ENCODE results near the gene PTPN4.
A peak's percentile ranks its signal among the peaks of the same experiment; 100 is the strongest.

The PTPN4 gene, protein sequence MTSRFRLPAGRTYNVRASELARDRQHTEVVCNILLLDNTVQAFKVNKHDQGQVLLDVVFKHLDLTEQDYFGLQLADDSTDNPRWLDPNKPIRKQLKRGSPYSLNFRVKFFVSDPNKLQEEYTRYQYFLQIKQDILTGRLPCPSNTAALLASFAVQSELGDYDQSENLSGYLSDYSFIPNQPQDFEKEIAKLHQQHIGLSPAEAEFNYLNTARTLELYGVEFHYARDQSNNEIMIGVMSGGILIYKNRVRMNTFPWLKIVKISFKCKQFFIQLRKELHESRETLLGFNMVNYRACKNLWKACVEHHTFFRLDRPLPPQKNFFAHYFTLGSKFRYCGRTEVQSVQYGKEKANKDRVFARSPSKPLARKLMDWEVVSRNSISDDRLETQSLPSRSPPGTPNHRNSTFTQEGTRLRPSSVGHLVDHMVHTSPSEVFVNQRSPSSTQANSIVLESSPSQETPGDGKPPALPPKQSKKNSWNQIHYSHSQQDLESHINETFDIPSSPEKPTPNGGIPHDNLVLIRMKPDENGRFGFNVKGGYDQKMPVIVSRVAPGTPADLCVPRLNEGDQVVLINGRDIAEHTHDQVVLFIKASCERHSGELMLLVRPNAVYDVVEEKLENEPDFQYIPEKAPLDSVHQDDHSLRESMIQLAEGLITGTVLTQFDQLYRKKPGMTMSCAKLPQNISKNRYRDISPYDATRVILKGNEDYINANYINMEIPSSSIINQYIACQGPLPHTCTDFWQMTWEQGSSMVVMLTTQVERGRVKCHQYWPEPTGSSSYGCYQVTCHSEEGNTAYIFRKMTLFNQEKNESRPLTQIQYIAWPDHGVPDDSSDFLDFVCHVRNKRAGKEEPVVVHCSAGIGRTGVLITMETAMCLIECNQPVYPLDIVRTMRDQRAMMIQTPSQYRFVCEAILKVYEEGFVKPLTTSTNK

DNA sequence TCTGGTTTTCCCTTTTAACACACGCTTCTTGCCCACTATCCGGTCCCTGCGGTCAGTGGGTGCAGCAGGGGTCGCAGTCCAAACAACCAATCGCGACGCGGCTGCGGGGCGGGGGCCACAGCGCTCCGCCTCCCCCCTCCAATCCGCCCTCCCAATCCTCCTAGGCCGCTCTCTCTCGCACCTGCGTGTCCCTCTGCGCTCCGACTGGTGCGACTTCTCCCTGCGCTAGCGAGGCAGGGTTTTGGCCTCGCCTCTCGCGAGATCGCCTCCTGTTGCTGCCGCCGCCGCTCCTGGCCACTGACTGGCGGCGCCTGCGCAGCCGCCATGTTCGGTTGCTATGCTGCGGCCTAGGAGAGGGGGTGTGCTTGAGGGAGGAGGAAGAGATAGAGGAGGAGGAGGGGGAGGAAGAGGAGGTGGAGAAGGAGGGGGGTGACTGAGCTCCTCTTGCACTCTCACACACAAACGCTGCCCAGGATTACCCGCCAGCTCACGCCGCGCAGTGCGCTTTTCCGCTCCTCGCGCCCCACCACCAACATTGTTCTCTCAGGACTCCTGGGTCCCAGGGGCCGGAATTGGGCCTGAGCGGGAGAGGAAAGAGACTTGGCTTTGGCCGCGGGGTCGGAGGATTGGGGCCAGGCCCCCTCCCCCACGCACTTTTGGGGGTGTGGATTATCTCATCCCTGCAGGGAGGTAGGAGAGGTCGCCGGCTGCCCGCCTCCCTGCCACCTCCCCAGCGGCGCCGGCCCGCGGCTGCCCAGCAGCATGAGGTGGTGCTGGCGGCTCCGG is at the start of gene PTPN4:
PTPN4 (plus strand) TSS at position 472 of the 786 bp plus-strand sequence. CDS start 49,932 bp downstream, outside the sequence.
- DNase-seq (ENCODE audit: low spot score), result peak; percentile 99

DNA sequence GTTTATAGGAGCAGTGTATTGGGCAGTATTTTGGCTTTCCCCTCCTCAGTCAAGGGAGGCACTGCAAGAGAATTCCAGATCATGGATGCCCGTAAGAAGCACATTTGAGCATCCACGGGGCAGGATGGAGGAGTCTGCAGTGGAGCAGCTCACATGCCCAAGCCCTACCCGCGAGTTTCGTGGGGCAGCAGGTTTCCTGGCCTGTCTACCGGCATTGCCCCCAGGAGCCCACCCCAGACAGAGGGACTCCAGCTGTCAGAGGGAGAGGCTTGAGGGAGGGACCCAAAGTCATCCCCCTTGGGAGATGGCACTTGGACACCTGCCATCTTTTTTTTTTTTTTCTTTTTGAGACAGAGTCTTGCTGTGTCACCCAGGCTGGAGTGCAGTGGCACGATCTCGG is 49.4 kb upstream of the PTPN4 start:
- no peak for DNase-seq (ENCODE audit: low spot score)

DNA sequence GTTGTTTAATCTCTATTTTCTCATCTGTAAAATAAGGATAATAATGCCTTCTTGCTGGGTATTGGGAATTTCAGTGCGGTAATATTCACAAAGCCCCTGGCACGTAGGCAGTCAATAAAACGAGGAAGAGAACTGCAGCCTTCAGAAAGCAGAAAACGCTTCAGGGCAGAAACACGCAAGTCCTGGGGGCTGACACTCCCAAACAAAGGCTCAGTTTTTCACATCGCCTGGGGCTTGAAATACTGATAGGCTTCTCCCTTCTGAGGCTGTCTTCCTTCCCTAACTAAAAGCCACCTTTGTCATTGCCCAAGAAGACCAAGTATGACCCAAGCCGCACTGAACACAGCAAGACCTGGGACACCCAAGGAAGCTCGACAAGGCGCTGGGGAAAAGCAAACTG is 48.4 kb upstream of the PTPN4 start:
- DNase-seq (ENCODE audit: low spot score), result no peak

DNA sequence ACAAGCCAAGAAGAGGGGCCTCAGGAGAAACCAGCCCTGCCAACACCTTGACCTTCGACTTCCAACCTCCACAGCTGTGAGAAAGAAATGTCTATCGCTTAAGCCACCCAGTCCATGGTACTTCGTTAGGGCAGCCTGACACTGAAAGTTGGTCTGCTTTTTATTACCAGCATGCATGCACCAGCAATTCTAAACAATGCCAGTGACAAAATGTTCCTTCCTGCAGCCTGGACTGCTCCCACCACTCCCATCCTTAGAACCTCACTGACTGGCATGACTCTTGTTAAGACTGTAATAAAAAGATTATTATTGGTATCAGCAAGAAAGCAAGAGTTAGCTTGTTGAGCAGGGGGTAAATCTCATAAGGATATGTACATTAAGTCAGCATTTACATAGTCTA is 47.2 kb upstream of the PTPN4 start:
- DNase-seq (ENCODE audit: low spot score), result no peak

DNA sequence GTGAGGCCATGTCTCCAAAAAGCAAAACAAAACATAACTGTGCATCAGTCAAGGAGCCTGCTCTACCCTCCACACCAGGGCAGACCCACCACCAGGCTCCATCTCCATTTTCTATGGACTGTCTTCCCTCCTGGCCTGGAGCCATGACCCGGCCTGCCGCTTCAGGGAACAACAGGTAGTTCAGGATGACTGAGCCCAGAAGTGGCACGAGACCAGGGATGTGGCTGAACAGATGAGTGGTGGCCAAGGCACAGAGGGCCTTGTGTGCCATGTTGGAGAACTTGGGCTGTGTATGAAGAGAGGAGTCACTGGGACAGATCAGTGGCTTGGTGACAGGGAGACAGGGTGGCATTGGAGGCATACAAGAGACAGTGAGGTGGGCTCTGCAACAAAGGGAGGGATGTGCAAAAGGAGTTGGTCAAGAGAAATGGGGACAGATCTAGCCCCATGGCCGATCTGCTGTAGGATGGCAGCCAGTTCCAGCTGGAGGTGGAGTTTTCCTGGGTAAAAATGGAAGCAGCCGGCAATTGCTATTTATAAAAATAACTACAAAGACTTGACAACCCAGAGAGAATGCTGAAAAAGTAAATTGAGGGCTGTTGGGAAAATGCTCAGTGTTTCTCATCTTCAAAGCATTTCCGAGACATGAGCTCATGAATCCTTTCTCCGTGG is 45.8 kb upstream of the PTPN4 start:
- no peak for DNase-seq (ENCODE audit: low spot score)

DNA sequence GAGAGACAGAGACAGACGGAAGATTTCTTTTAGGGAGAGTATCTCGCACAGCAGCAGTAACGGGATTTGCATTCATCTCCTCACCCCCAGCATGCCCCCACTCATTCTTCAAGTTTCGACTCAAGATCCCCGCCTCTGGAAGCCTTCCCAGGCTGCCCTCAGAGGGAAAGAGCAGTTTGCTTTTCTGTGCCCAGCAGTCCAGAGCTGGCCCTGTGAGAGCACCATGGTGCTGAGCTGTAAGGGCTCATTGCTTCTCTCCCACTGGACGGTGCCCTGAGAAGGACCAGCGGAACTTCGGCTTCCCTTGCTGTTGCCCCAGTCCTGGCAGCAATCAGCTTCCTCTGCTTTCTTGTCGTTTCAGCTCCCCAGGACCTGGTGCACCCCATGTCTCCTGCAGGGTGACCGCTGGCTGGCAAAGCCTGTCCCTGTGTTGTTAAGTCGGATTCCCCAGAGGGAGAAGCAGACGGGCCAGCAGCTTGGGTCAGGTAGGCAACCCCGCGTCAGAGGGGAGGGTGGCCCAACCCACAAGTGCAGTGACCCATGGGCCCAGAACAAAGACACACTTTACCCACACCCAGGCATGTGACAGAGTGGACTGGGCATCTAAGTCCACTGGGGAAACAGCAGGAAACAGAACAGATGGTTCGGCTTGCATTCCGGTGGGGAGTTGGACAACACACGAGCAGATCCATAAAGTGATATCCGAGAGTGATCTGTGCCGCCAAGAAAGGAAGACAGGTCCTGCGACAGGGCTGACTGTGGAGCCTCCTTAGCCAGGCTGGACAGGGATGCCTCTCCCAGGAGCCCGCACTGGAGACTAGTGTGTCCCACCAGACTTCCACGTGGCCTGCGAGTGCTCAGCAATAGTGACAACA is 44.1 kb upstream of the PTPN4 start:
- no peak for DNase-seq (ENCODE audit: low spot score)

DNA sequence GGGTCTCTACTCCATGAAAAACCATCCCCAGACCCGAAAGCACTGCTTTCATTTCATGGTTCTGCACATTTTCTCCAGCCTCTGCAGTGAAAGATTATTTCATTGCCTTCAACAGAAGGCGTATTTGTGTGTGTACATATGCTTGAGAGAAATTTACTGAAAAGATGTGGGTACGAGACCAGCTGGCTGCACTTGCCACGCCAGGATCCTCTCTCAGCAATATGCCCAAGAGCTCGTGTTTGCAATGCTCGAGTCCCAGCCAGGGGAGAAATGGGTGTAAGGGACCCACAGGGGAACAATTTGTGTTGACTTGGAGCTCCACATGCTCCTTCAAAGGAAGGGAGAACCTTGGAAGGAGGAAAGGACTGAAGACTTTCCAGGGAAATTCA is 43.4 kb upstream of the PTPN4 start:
- DNase-seq (ENCODE audit: low spot score), result no peak

DNA sequence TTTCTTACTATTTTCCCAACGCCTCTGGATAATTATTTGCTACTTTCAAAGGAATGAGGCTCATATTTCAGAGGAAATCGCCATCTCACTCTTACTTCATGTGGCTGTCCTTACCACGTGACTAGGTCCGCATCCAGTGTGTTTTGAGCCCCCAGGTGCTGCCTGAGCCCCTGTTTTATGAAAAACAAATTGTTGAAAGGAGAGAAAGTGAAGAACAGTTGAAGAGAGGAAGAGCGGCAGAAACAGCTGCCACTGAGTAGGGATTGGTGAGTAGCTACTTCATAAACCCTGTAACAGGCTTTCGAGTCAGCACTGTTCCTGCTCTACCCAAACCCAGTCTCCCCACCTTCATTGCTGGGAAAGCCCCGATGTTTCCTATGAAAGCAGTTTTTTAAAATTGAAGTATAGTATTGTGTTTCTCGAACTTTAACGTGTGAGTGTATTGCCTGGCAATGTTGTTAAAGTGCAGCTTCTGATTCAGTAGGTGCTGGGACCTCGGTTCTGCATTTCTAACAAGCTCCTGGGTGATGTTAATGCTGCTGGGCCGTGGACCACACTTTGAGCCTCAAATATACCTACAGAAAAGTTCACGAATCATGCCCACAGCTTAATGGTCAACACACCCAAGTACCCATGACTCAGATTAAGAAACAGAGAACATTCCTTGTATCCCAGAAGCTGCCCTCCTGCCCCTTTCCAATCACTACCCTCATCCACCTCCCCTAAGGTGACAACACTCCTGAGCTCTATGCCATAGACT is 41.0 kb upstream of the PTPN4 start:
- DNase-seq (ENCODE audit: low spot score), result no peak

DNA sequence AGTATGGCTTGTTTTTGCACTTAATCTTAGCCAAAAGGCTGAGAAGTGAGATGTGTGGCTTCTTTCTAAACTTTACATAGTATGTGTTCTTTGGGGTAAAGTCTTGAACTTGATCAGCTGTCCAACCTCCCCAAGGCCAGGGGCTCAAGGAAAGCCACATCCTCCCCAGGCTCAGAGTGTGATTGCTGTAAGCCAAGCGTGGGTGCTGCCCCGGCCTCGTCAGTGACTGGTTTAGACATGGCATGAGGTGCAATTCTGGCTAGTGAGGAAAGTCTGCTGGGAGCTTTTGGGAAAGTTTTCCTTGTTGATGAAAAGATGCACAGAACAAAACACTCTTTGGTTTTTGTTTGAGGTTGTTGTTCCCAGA is 40.5 kb upstream of the PTPN4 start:
- DNase-seq (ENCODE audit: low spot score), result no peak

DNA sequence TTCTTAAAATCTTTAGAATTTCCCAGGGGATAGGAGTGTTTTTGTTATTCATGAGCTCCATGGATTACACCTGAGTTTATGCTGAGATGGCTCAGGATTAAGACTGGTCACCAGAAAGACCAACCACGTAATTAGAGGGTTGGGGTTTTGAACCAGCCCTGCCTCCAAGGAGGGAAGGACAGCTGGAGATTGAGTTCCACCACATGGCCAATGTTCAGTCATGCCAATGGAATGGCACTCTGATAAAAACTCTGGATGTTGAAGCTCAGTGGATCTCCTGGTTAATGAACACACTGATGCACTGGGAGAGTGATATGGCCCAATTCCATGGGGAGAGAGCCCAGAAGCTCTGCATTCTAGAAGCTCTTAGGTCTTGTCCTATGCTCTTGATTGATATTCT is 38.7 kb upstream of the PTPN4 start:
- DNase-seq (ENCODE audit: low spot score), result no peak

DNA sequence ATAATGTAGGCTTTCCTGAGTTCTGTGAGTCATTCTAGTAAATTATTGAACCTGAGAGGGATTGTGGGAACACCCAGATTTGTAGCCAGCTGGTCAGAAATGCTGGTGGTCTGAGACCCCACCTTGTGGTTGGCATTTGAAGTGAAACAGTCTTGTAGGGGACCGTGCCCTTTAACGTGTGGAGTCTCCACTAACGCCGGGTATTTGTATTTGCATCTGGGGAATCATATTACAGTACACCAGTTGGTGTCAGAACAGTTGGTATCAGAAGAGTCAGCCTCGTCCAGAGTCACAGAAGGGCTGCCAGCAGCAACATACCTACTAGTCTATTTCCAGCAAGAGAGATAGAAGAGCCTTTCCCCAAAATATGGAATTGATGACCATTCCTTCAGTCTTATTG is 38.3 kb upstream of the PTPN4 start:
- no peak for DNase-seq (ENCODE audit: low spot score)

DNA sequence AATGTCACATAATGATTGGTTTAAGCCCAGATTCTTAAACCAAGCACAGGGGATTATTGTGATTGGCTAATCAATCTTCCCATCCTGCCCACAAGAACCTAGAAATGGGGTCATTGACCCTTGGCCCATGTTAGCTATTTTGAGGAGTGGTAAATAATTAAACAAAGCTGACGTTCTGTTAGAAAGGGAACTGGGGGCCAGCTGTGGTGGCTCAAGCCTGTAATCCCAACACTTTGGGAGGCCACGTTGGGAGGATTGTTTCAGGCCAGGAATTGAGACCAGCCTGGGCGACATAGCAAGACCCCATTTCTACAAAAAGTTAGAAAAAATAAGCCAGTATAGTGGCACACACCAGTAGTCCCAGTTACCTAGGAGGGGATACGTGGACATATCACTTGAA is 37.8 kb upstream of the PTPN4 start:
- no peak for DNase-seq (ENCODE audit: low spot score)

DNA sequence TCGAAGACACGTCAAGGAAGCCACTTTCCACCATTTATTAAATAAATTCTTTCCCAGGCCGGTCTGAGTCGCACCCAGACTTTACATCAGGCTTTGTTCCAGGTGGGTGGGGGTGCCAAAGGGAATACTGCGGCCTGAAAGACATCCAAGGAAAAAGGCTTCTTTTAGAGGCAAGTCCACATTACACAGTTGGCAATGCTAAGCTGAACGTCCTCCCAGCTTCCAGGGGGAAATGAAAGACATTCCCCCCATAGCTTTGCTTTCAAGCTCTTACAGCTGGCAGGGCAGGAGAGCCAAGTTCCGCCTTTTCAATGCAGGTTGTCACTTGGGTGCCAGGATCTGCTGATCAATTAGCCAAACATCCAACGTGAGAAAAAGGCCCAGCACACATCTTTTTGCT is 36.5 kb upstream of the PTPN4 start:
- DNase-seq (ENCODE audit: low spot score), result no peak

DNA sequence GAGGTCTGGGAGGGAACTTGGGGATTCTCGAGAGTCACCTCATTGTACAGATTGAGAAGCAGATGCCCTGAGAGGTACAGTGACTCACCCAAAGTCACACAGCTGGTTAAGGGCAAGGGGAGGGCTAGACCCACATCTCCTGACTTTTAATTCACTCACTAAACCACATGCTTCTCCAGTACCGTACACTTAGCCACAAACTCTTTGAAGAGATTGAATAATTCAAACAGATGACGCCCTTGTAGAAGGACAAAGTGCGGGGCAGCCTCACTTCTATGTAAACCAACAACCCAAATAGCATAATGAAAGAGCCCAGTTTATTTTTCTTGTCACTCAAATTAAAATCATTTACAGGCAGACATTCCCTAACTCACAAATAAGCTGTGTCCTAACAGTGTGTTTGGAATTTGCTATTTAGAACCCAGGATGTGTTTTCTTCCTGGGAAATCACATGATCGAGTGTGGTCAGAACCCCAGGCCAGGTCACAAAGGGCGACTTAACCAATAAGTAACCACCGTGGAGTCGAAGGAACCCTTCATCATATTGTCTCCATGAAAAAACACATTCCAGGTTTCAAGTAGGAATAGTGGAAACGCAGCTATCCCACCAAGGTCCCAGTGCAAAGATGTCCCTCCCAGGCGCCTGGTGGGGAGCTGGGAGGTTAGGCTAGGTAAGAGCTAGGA is 35.8 kb upstream of the PTPN4 start:
- no peak for DNase-seq (ENCODE audit: low spot score)

DNA sequence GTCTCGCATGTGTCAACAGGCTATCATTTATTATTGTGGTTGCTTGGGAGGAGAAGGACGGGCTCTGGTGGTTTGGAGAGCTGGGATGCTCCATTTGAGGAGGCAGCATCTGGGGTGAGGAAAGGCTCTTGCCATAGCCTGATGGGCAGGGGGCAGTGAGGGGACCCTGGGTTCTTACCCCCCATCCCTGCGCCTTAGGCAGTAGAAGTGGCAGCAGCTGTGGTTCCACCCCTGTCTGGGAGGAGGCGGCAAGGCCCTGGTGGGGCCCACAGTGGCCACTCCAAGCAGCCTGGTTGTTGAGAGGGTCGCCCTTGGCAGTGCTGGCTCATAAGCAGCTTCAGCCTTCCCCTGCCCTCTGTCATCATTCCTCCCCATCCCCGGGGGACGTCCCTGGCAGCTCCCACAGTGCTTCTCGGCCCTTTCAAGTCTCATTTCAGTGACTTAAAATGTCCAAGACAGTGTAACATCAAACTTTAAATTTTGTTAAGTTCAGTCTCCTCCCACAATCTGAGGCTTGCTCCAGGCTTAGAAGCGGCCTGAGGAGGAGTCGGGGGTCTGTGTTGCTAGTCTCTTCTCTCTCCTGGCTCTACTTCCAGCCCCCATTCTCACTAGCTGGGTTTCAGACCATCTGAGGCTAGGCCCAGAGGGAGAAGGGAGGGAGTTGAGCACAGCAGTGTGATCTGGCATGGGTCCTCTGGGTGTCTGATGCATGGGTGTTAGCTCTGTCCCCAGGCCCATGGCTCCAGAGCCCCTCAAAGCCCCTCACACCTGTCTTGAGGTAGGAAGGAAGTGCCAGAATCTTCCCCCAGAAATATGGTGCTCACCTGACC is 34.9 kb upstream of the PTPN4 start:
- no peak for DNase-seq (ENCODE audit: low spot score)

DNA sequence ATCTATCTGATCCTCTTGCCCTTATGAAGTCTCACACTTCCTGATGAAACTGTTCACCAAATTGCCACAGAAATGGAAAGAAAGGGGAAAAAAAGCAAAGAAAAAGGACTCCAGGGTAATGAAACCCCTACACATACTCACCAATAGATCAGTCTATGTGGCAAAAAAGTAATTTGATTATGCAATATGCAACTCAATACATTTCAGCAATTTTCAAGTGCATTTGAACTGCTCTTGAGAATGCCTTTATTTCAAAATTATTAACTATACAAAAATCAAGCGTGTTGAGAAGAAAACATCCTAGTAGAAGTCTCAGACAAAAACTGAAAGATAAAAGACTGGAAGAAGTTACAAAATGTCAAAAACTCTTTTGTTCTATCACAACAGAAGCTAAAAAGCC is 32.2 kb upstream of the PTPN4 start:
- no peak for DNase-seq (ENCODE audit: low spot score)

DNA sequence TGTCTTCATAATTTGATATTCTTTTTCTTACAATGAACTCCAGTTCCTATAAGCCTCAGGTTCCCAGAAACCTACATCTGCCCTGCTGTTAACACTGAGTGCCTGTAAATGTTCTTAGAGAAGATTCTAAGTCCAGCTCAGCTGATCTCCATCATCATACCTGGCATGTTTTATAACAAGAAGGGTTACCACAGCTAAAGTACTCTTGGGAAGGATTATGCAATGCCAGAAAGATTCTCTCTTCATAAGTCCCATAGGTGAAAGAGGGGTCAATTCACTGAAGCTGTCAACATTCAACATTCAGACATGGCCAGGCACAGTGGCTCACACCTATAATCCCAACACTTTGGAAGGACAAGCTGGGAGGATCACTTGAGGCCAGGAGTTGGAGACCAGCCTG is 31.3 kb upstream of the PTPN4 start:
- DNase-seq (ENCODE audit: low spot score), result no peak

DNA sequence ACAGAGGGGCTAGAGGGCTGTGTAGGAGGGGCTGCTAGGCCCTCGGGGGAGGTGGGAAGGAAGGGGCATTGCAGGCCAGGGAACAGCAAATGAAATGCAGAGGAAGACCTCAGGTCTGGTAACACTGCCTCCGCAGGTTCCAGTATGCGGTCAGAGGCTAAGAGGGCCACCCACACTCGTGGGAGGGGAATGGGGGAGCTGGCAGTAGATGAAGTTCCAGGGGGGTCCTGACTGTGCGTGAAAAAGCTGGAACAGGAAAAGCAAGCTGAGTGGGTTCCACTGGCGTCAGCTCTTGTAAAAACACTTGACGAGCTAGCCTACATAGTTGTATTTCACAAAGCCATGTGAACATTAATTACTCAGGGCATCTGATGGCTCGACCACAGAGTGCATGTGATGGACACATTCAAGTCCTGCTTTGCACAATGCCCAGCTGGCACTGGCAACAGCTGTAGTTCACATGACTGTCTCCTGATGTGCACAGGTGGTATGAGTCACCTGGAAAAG is 29.0 kb upstream of the PTPN4 start:
- DNase-seq (ENCODE audit: low spot score), result no peak
